Smooth muscle cell (in vitro differentiated cells): ENCODE data around the gene ACVR1C. TPM values are rescaled to one million over a fixed set of nuclear protein-coding genes. Genes with fewer than 3 reads are reported as not detected.

ENCODE experiments used
- DNase-seq: peaks from one replicate; lab custom pipeline; 2025; ENCODE audit not compliant: unreplicated experiment; lab: John Stamatoyannopoulos, UW
- H2AFZ ChIP-seq: fragments of 200-600 bp; sonication (generic); 2 replicates; pipeline ENCODE4 v1.6.0; 2016; ENCODE audit warnings: antibody characterized with exemption, low read depth, mild to moderate bottlenecking
- H3F3A ChIP-seq: fragments of 200-600 bp; sonication (generic); 2 replicates; pipeline ENCODE4 v1.6.0; 2017; ENCODE audit warnings: antibody characterized with exemption, low read depth
- H3K27ac ChIP-seq: fragments of 200-600 bp; sonication (generic); 2 replicates; pipeline ENCODE4 v1.5.1; 2016; ENCODE audit warnings: low read depth, mild to moderate bottlenecking
- H3K27me3 ChIP-seq: fragments of 200-600 bp; sonication (generic); 2 replicates; pipeline ENCODE4 v1.6.1; 2016; ENCODE audit warnings: low read depth, mild to moderate bottlenecking
- H3K36me3 ChIP-seq: fragments of 200-600 bp; sonication (generic); 2 replicates; pipeline ENCODE4 v1.5.1; 2016; ENCODE audit warnings: low read depth
- H3K4me1 ChIP-seq: fragments of 200-600 bp; sonication (generic); 2 replicates; pipeline ENCODE4 v1.5.1; 2016; ENCODE audit warnings: low read depth
- H3K4me2 ChIP-seq: fragments of 200-600 bp; sonication (generic); 2 replicates; pipeline ENCODE4 v1.6.0; 2016; ENCODE audit warnings: mild to moderate bottlenecking
- H3K4me3 ChIP-seq: fragments of 200-600 bp; sonication (generic); 2 replicates; pipeline ENCODE4 v1.5.1; 2016; ENCODE audit warnings: mild to moderate bottlenecking
- H3K79me2 ChIP-seq: fragments of 200-600 bp; sonication (generic); 2 replicates; pipeline ENCODE4 v1.6.0; 2016; ENCODE audit warnings: low read depth, mild to moderate bottlenecking
- H3K9ac ChIP-seq: fragments of 200-600 bp; sonication (generic); 2 replicates; pipeline ENCODE4 v1.6.0; 2016; ENCODE audit warnings: low read depth
- H3K9me3 ChIP-seq: fragments of 200-600 bp; sonication (generic); replicated peaks from 2 replicates; pipeline ENCODE4 v1.5.1; 2016; ENCODE audit warnings: low read depth
- H4K20me1 ChIP-seq: fragments of 200-600 bp; sonication (generic); 2 replicates; pipeline ENCODE4 v1.6.0; 2016; ENCODE audit warnings: low read depth
- WGBS: methylation state at CpG from one replicate; pipeline ENCODE4 v1.1.7; 2016; ENCODE audit warnings: low lambda C conversion rate; 5-methylcytosine and 5-hydroxymethylcytosine counted together
- polyA plus RNA-seq: library from polyadenylated mRNA; unstranded; fragments of >200 nt; fragmentation: Nextera tagmentation; extraction: Ambion mirVana; gene quantifications from 2 replicates; pipeline ENCODE4 v1.2.1, GENCODE V29; 2016
- total RNA-seq: library from RNA; depleted of rRNA; stranded (reverse); fragments of >200 nt; gene quantifications from 2 replicates; pipeline ENCODE4 v1.2.3, GENCODE V29; 2014
- TF ChIP-seq, protein P1 (sequence below): fragments of 200-600 bp; sonication (generic); IDR thresholded peaks from 2 replicates; pipeline ENCODE4 v1.5.1; 2017; ENCODE audit warnings: borderline replicate concordance, mild to moderate bottlenecking, antibody characterized with exemption; ENCODE audit not compliant: insufficient read depth, poor library complexity, severe bottlenecking

Gene ACVR1C
- total and polyA plus RNA-seq, 2 experiments from 2014 or later: 0.36 TPM; not detected in 1

DNA sequence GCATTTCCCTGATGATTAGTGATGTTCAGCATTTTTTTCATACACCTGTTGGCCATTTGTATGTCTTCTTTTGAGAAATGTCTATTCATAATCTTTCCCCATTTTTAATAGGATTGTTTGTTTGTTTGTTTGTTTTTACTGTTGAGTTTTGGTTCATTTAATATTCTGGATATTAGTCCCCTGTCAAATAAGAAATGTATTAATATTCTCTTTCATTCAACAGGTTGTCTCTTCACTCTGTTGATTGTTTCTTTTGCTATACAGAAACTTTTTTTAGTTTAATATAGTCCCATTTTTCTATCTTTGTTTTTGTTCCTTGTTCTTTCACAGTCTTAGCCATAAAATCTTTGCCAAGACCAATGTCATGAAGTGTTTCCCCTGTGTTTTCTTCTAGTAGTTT lies 22.1 kb downstream of the ACVR1C start:
- Histone ChIP-seq H3K9me3 (no peaks in the 10 kb centered on the region), H3K4me1 (no peaks in the 10 kb centered on the region), H3K9ac (no peak overlapping the region), H3K4me3 (no peak overlapping the region), H4K20me1 (no peaks in the 10 kb centered on the region), H3K27ac (no peak overlapping the region), H3K36me3 (no peaks in the 10 kb centered on the region), H3K4me2 (no peak overlapping the region), H3K79me2 (no peaks in the 10 kb centered on the region), H3F3A (no peaks in the 10 kb centered on the region), H2AFZ (no peak overlapping the region), H3K27me3 (peaks cover 39% of the 10 kb centered on the region)
- no peak for DNase-seq
- TF ChIP-seq, protein P1, sequence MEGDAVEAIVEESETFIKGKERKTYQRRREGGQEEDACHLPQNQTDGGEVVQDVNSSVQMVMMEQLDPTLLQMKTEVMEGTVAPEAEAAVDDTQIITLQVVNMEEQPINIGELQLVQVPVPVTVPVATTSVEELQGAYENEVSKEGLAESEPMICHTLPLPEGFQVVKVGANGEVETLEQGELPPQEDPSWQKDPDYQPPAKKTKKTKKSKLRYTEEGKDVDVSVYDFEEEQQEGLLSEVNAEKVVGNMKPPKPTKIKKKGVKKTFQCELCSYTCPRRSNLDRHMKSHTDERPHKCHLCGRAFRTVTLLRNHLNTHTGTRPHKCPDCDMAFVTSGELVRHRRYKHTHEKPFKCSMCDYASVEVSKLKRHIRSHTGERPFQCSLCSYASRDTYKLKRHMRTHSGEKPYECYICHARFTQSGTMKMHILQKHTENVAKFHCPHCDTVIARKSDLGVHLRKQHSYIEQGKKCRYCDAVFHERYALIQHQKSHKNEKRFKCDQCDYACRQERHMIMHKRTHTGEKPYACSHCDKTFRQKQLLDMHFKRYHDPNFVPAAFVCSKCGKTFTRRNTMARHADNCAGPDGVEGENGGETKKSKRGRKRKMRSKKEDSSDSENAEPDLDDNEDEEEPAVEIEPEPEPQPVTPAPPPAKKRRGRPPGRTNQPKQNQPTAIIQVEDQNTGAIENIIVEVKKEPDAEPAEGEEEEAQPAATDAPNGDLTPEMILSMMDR: no peak

DNA sequence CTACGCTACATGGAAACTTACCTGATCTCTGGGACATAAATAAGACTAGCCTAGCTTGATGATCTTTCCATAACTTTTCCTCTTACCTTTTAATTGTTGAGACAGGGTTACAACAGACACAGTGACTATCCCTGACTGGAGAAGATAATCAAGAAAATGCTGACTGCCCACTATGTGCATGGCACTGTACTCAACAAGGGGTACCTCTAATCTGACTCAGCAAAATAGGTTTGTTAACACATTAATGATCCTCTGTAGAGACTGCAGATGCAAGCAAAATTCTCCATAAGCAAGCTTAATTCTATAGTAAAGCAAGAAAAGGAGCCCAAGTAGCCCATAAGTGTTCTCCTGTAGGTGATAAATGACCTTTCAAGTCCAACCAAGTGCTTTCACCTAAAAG lies 25.5 kb downstream of the ACVR1C start:
- Histone ChIP-seq H3K9me3 (no peaks in the 10 kb centered on the region), H3F3A (no peaks in the 10 kb centered on the region), H2AFZ (no peak overlapping the region), H3K27ac (no peak overlapping the region), H3K79me2 (no peaks in the 10 kb centered on the region), H3K4me2 (no peak overlapping the region), H3K4me1 (no peaks in the 10 kb centered on the region), H3K27me3 (peaks cover 52% of the 10 kb centered on the region), H3K9ac (no peak overlapping the region), H3K4me3 (no peak overlapping the region), H4K20me1 (no peaks in the 10 kb centered on the region), H3K36me3 (no peaks in the 10 kb centered on the region)
- TF ChIP-seq, protein P1: no peak
- no peak for DNase-seq
- WGBS: 91% methylated on average over 1 of the region's 1 CpG

DNA sequence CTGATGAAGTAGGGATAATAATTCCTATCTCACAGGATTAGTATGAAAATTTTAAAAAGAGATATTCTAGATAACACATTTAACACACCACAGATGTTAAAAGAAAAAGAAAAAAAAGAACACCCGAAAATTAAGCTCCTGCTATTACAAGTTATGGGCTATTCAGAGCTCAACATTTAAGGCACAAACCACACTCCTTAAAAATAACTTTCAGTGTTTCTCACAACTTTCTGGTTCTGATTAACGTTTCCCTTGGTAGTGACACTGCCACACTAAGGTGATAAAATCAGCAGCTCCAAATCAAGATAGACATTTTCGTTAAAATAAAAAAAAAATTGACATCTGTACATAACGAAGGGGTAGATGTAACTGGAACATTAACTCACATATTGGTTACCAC lies 26.9 kb downstream of the ACVR1C start:
- TF ChIP-seq, protein P1: no peak
- no peak for DNase-seq
- H3K4me2 ChIP-seq: no peak overlapping the region
- H3K27ac ChIP-seq: no peak overlapping the region
- H3K36me3 ChIP-seq: no peaks in the 10 kb centered on the region
- H3F3A ChIP-seq: no peaks in the 10 kb centered on the region
- H4K20me1 ChIP-seq: no peaks in the 10 kb centered on the region
- no peak overlapping the region for H3K9ac ChIP-seq
- peaks cover 53% of the 10 kb centered on the region for H3K27me3 ChIP-seq
- H3K9me3 ChIP-seq: no peaks in the 10 kb centered on the region
- no peaks in the 10 kb centered on the region for H3K4me1 ChIP-seq
- no peak overlapping the region for H3K4me3 ChIP-seq
- no peaks in the 10 kb centered on the region for H3K79me2 ChIP-seq
- H2AFZ ChIP-seq: no peak overlapping the region
- WGBS: 77% methylated on average over 4 of the region's 4 CpGs

DNA sequence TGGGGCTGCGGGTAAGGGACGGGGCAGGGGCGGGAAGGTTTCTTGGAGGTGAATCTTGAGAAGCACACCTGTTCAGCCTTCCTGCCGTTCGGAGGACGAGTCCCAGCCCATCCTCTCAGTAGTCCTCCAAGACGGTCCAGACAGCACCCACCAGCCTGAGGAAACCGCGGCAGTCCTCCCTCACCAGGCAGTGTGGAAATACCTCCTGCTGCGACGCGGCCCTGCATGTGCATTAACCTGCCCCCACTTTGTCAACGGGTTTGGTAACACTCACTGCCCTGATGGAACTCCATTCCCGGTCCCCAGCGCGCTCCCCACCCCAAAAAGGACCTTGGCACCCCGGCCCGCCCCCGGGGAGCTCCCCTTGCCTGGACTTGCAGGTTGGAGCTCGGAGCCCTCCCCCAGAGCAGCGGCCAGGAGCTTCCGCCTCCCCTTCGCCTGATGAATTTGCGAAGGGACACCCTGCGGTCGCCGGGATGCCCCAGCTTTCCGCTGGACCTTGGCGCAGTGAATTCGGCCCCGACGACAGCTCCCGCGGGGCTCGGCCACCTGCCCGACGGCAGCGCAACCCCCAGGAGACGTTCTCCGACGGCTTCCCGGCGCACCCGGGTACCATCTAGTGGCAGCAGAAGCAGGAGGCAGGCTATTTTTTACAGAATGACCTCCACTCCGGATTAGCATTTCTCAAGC lies 31.5 kb downstream of the ACVR1C start:
- Histone ChIP-seq H3K36me3 (no peaks in the 10 kb centered on the region), H3K4me1 (no peaks in the 10 kb centered on the region), H2AFZ (no peak overlapping the region), H3K4me3 (peak overlapping the region; percentile 23), H3F3A (no peaks in the 10 kb centered on the region), H3K4me2 (peak overlapping the region; percentile 63), H3K27ac (no peak overlapping the region), H3K9ac (no peak overlapping the region), H3K9me3 (no peaks in the 10 kb centered on the region), H3K79me2 (no peaks in the 10 kb centered on the region), H4K20me1 (no peaks in the 10 kb centered on the region), H3K27me3 (peaks cover 64% of the 10 kb centered on the region)
- WGBS: 21% methylated on average over 34 of the region's 45 CpGs
- TF ChIP-seq, protein P1: peak; percentile 35
- DNase-seq: no peak
